Endodermal cell (in vitro differentiated cells): ENCODE data around the gene CALML6. TPM values are rescaled to one million over a fixed set of nuclear protein-coding genes. Genes with fewer than 3 reads are reported as not detected.

ENCODE experiments used
- DNase-seq: peaks from one replicate; pipeline ENCODE4 v3.0.0-alpha.2; 2017
- H3K27ac ChIP-seq: 2 replicates; pipeline ENCODE4 v1.5.1; 2013; ENCODE audit warnings: mild to moderate bottlenecking, low read depth, low read length, moderate library complexity
- H3K27me3 ChIP-seq: 2 replicates; pipeline ENCODE4 v1.6.1; 2013; ENCODE audit warnings: mild to moderate bottlenecking, low read length, moderate library complexity; ENCODE audit not compliant: insufficient read depth, control insufficient read depth, poor library complexity, severe bottlenecking
- H3K36me3 ChIP-seq: 2 replicates; pipeline ENCODE4 v1.7.0; 2013; ENCODE audit warnings: mild to moderate bottlenecking, low read length, moderate library complexity; ENCODE audit not compliant: control insufficient read depth, insufficient read depth
- H3K4me1 ChIP-seq: one replicate; pipeline ENCODE4 v1.7.0; 2013; ENCODE audit warnings: low read length; ENCODE audit not compliant: control insufficient read depth, insufficient read depth
- H3K4me3 ChIP-seq: 2 replicates; pipeline ENCODE4 v1.5.1; 2013; ENCODE audit warnings: mild to moderate bottlenecking, low read length, moderate library complexity
- H3K9ac ChIP-seq: 2 replicates; pipeline ENCODE4 v1.6.1; 2013; ENCODE audit warnings: mild to moderate bottlenecking, low read length, moderate library complexity; ENCODE audit not compliant: poor library complexity, severe bottlenecking; ENCODE audit errors: extremely low read depth
- H3K9me3 ChIP-seq: 2 replicates; pipeline ENCODE4 v1.6.1; 2013; ENCODE audit warnings: mild to moderate bottlenecking, low read length, moderate library complexity; ENCODE audit not compliant: control insufficient read depth
- H3K27ac Mint-ChIP-seq: 2 replicates; pipeline ENCODE4 v1.8.0; 2020; ENCODE audit warnings: mixed read lengths
- H3K27me3 Mint-ChIP-seq: 2 replicates; pipeline ENCODE4 v1.8.0; 2021; ENCODE audit warnings: mild to moderate bottlenecking, mixed read lengths; ENCODE audit not compliant: insufficient read depth
- H3K36me3 Mint-ChIP-seq: 2 replicates; pipeline ENCODE4 v1.8.0; 2020; ENCODE audit warnings: low read depth, mixed read lengths
- H3K4me1 Mint-ChIP-seq: 2 replicates; pipeline ENCODE4 v1.8.0; 2020; ENCODE audit warnings: mixed read lengths
- H3K4me3 Mint-ChIP-seq: 2 replicates; pipeline ENCODE4 v1.8.0; 2020; ENCODE audit warnings: mild to moderate bottlenecking, moderate library complexity, mixed read lengths
- H3K9me3 Mint-ChIP-seq: 2 replicates; pipeline ENCODE4 v1.8.0; 2020; ENCODE audit warnings: mild to moderate bottlenecking, mixed read lengths
- WGBS, 2 experiments: methylation state at CpG; one replicate each; pipeline versions ENCODE4 v1.1.5 to v1.1.7; 2013; ENCODE audit warnings: missing lambda C conversion rate in 2 of 2, mixed read lengths in 1 of 2; ENCODE audit not compliant: insufficient coverage in 1 of 2, insufficient read length in 1 of 2; 5-methylcytosine and 5-hydroxymethylcytosine counted together
- total RNA-seq, 2 donors: library from RNA; stranded (reverse); fragmentation: NEBNext Ultra II Directional in 1 of 2; extraction: Animal tissue kit (Norgen Biotek cat#: 25700) in 1 of 2; gene quantifications; 2 replicates in 1 of 2; 3 replicates in 1 of 2; pipeline ENCODE4 v1.2.1, GENCODE V29; 2021
- TF ChIP-seq, protein P1 (sequence below): fragments of 200-600 bp; sonication (generic); conservative IDR thresholded peaks from 2 replicates; pipeline ENCODE4 v1.5.0; 2021; ENCODE audit warnings: antibody characterized with exemption, mild to moderate bottlenecking

The CALML6 gene
- total RNA-seq, 2 donors from 2014 or later: 0.89 to 1.4 TPM

GRCh38 chr1:1892079-1892762 lies 22.8 kb upstream of the CALML6 start:
- H3K27me3 ChIP-seq: no peaks in the 10 kb centered on the region
- peaks cover 8% of the 10 kb centered on the region for H3K36me3 Mint-ChIP-seq
- H3K27ac Mint-ChIP-seq: no peak overlapping the region
- TF ChIP-seq, protein P1, sequence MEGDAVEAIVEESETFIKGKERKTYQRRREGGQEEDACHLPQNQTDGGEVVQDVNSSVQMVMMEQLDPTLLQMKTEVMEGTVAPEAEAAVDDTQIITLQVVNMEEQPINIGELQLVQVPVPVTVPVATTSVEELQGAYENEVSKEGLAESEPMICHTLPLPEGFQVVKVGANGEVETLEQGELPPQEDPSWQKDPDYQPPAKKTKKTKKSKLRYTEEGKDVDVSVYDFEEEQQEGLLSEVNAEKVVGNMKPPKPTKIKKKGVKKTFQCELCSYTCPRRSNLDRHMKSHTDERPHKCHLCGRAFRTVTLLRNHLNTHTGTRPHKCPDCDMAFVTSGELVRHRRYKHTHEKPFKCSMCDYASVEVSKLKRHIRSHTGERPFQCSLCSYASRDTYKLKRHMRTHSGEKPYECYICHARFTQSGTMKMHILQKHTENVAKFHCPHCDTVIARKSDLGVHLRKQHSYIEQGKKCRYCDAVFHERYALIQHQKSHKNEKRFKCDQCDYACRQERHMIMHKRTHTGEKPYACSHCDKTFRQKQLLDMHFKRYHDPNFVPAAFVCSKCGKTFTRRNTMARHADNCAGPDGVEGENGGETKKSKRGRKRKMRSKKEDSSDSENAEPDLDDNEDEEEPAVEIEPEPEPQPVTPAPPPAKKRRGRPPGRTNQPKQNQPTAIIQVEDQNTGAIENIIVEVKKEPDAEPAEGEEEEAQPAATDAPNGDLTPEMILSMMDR: no peak
- H3K27ac ChIP-seq: no peak overlapping the region
- peaks cover 32% of the 10 kb centered on the region for H3K4me1 Mint-ChIP-seq
- no peaks in the 10 kb centered on the region for H3K9me3 ChIP-seq
- peaks cover 9% of the 10 kb centered on the region for H3K4me1 ChIP-seq
- no peaks in the 10 kb centered on the region for H3K9me3 Mint-ChIP-seq
- DNase-seq: no peak
- peak overlapping the region; percentile 79 for H3K4me3 Mint-ChIP-seq
- H3K4me3 ChIP-seq: peak overlapping the region; percentile 76
- peaks cover 2% of the 10 kb centered on the region for H3K27me3 Mint-ChIP-seq
- no peak overlapping the region for H3K9ac ChIP-seq
- H3K36me3 ChIP-seq: peaks cover 10% of the 10 kb centered on the region
- 93% methylated on average over 11 to 21 of the region's 21 CpGs for WGBS, 2 experiments

GRCh38 chr1:1892763-1893120 lies 22.3 kb upstream of the CALML6 start:
- no peak overlapping the region for H3K27ac Mint-ChIP-seq

DNA sequence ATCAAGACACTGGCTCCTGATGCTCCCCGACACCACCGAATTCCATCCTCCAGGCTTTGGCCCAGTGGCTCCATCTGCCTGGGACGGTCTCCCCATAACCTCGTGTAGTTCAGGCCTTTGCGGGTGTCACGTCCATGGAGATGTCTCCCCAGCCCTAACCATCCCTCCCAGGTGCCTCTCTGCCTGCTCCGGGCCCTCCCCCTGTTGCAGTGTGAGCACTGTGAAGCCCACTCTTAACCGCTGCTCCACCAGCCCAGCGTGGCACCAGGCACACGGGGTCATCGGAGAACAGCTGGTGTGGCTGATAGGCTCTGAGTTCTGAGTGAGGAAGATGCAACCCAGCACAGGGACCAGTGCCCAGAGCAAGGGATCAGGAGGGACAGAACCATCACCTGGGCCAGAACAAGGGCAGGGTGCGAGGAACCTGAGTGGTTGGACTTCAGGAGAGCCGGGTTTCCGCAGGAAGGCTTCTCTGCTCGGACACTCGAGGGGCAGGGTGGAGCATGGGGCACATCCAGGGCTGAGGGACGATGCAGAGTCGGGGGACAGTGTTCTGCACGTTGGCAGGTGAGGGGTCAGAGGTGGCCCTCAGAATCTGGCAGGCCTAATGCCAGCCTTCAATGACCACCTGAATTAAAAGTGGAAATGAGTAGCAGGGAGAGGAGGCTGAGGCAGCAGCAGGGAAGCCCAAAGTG lies 21.6 kb upstream of the CALML6 start:
- Histone ChIP-seq H3K27ac (no peak overlapping the region), H3K4me3 (no peak overlapping the region), H3K9me3 (no peaks in the 10 kb centered on the region), H3K4me1 (peaks cover 9% of the 10 kb centered on the region), H3K9ac (no peak overlapping the region), H3K27me3 (no peaks in the 10 kb centered on the region), H3K36me3 (peaks cover 6% of the 10 kb centered on the region)
- Mint-ChIP-seq H3K27me3 (peaks cover 2% of the 10 kb centered on the region), H3K4me1 (peaks cover 33% of the 10 kb centered on the region), H3K36me3 (peaks cover 4% of the 10 kb centered on the region), H3K9me3 (no peaks in the 10 kb centered on the region), H3K27ac (no peak overlapping the region), H3K4me3 (no peak overlapping the region)
- 94 to 100% methylated on average over 5 to 19 of the region's 19 CpGs for WGBS, 2 experiments
- TF ChIP-seq, protein P1: no peak
- no peak for DNase-seq

More at GRCh38 chr1:1892763-1893120, 22.3 kb upstream of the CALML6 start:
- Mint-ChIP-seq H3K27me3 (peaks cover 2% of the 10 kb centered on the region), H3K9me3 (no peaks in the 10 kb centered on the region), H3K36me3 (peaks cover 7% of the 10 kb centered on the region), H3K4me3 (peak overlapping the region; percentile 79), H3K4me1 (peaks cover 33% of the 10 kb centered on the region)
- 67 to 97% methylated on average over 1 to 7 of the region's 7 CpGs for WGBS, 2 experiments
- DNase-seq: no peak
- H3K27ac ChIP-seq: no peak overlapping the region
- no peaks in the 10 kb centered on the region for H3K27me3 ChIP-seq
- H3K9me3 ChIP-seq: no peaks in the 10 kb centered on the region
- H3K4me1 ChIP-seq: peaks cover 9% of the 10 kb centered on the region
- no peak overlapping the region for H3K4me3 ChIP-seq
- TF ChIP-seq, protein P1: no peak
- H3K36me3 ChIP-seq: peaks cover 10% of the 10 kb centered on the region
- no peak overlapping the region for H3K9ac ChIP-seq
